IPS-18a (cell line): ENCODE results near the gene ASH1L.

Experiments
- H3K27ac ChIP-seq: one replicate; pipeline ENCODE4 v1.5.1; 2013; ENCODE audit warnings: low read length
- H3K27me3 ChIP-seq: one replicate; pipeline ENCODE4 v1.6.1; 2013; ENCODE audit warnings: mild to moderate bottlenecking, low read length; ENCODE audit not compliant: control insufficient read depth, insufficient read depth
- H3K36me3 ChIP-seq: one replicate; pipeline ENCODE4 v1.6.1; 2013; ENCODE audit warnings: low read depth, low read length; ENCODE audit not compliant: control insufficient read depth
- H3K4me1 ChIP-seq: one replicate; pipeline ENCODE4 v1.6.1; 2013; ENCODE audit warnings: low read depth, low read length; ENCODE audit not compliant: control insufficient read depth
- H3K4me3 ChIP-seq: one replicate; pipeline ENCODE4 v1.5.1; 2013; ENCODE audit warnings: low read length
- H3K9ac ChIP-seq: one replicate; pipeline ENCODE4 v1.6.1; 2013; ENCODE audit warnings: mild to moderate bottlenecking, low read length, moderate library complexity
- H3K9me3 ChIP-seq: one replicate; pipeline ENCODE4 v1.6.1; 2013; ENCODE audit warnings: low read depth, low read length; ENCODE audit not compliant: control insufficient read depth

ASH1L gene

DNA sequence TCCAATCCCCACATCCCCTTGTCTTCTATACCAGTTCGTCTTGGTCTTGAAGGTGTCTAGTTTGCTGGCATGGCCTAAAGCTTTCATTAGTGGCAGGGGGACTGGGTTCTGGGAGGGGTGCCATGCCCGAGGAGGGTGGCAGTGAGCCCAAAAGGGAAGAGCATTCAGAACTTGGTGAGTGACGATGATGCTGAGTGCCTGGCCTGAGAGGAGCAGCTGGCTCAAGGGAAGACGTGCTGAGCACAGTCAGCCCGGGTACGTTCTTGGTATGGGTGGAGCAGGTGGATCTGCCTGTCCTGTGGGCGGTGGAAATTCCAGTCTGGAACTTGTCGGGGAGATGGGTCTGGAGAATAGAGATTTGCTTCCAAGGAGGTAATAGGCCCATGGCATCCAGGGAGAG, 249.3 kb downstream of the ASH1L start:
- Histone ChIP-seq H3K9ac (no peak overlapping the region), H3K4me3 (no peak overlapping the region), H3K27ac (no peak overlapping the region), H3K9me3 (no peaks in the 10 kb centered on the region), H3K36me3 (peaks cover 39% of the 10 kb centered on the region), H3K4me1 (no peaks in the 10 kb centered on the region), H3K27me3 (no peaks in the 10 kb centered on the region)

DNA sequence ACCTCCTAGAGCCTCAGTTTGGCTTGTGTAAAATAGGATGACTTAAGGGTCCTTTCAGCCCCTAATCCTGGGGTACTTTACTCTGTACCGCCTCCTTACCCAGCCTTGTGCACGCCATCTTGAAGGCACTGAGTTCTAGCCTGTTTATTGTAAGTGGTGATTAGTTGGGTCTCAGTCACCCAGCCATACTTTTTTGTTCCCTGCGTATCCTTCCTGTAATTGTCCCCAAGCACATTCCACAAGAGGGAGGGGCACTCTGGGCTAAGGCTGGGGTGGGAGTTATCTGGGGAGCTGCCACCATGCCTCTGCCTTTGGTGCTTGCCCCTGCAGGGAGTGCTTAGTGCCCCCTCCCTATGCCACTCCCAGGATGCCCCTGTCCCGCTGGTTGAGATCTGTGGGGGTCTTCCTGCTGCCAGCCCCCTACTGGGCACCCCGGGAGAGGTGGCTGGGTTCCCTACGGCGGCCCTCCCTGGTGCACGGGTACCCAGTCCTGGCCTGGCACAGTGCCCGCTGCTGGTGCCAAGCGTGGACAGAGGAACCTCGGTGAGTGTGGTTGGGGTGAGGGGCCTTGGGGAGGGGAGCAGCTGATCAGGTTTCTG, 253.1 kb downstream of the ASH1L start:
- H3K9ac ChIP-seq = peak overlapping the region; percentile 86
- H3K4me3 ChIP-seq = peak overlapping the region; percentile 94
- H3K27me3 ChIP-seq = no peaks in the 10 kb centered on the region
- H3K36me3 ChIP-seq = peaks cover 20% of the 10 kb centered on the region
- H3K9me3 ChIP-seq = no peaks in the 10 kb centered on the region
- peak overlapping the region; percentile 33 for H3K27ac ChIP-seq
- H3K4me1 ChIP-seq = no peaks in the 10 kb centered on the region

DNA sequence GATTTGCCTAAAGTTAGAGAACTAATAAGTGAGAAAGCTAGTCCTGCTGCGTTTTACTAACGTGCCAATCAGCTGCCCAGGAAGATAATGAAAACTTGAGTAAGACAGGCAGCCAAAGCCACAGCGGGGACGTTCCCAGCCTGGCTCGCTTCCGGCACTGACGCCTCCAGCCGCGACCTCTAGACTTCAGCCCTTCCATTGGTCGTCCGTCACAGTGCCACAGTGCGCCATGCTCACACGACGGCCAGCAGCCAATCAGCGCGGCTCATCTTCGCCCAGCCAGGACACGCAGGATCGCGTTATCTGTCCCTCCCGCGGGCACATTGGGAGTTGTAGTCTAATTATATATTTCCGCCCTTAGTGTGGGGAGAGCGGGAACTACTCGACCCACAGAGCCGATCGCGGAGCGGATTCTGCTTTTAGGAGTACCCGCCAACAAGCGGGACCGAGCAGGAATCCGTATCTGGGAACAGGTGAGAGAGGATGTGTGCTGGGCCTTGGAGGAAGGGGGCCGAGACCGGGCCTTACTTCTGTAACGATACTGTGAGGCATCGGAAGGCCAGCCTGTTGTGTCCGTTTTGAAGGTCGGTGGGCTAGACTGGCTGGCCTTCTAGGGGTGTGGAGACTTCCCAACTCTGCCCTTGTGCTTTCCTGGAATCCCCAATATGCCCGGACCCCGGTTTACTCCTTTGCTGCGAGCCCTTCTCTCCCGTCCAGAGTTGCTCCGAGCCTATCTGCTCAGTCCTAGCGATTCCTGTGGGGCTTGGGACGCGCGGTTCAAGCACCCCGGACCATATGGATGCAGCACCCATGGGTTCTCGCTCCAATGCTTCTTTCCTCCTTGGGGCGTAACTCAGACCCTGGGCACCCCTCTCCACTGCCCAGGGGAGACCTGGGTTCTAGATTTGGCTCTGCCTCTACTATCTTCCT, 253.8 kb downstream of the ASH1L start, which contains the start of gene FDPS:
FDPS (plus strand) TSS at position 374 of the 930 bp plus-strand sequence. CDS start 924 bp downstream, outside the sequence.
- peaks cover 17% of the 10 kb centered on the region for H3K36me3 ChIP-seq
- H3K9me3 ChIP-seq = no peaks in the 10 kb centered on the region
- no peaks in the 10 kb centered on the region for H3K27me3 ChIP-seq
- no peaks in the 10 kb centered on the region for H3K4me1 ChIP-seq
- peak within 1 kb of the TSS; percentile 80 for H3K27ac ChIP-seq
- peak within 1 kb of the TSS; percentile 86 for H3K9ac ChIP-seq
- H3K4me3 ChIP-seq = peak within 1 kb of the TSS; percentile 94

DNA sequence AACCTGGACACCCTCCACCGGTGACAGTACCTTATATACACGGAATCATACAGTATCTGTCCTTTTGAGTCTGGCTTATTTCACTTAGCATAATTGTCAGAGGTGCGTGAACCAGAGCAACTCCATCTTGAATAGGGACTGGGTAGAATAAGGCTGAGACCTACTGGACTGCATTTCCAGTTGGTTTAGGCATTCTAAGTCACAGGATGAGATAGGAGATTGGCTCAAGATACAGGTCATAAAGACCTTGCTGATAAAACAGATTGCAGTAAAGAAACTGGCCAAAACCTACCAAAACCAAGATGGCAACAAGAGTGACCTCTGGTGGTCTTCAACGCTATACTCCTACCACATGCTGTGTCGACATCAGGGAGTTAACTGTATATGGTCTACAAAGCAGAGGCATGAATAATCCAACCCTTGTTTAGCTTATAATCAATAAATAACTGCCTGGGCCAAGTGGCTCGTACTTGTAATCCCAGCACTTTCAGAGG, 255.3 kb downstream of the ASH1L start:
- Histone ChIP-seq H3K27me3 (no peaks in the 10 kb centered on the region), H3K9me3 (no peaks in the 10 kb centered on the region), H3K4me1 (no peaks in the 10 kb centered on the region), H3K36me3 (peaks cover 7% of the 10 kb centered on the region), H3K9ac (no peak overlapping the region), H3K4me3 (no peak overlapping the region), H3K27ac (no peak overlapping the region)

DNA sequence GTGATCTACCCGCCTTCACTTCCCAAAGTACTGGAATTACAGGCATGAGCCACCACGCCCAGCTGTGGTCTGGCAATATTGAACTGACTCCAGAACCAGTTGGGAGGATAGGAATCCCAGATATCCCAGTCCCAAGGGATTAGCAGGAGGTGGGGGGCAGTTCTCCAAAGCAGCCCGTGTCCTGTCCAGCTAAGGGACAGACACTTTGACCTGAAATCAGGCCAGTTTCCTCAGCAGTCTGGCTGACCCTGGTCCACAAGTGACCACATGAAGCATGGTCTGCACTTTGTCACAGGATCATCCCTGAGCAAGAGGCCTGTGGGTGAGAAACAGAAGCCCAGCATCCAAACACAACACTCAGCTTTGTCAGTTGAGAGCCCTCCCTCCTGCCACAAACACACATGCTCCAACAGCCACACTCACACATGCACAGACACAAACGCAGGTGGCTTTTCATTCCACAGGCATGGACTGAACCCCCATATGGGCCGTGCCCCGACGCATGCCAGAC, 256.7 kb downstream of the ASH1L start:
- no peaks in the 10 kb centered on the region for H3K27me3 ChIP-seq
- H3K36me3 ChIP-seq = no peaks in the 10 kb centered on the region
- no peak overlapping the region for H3K27ac ChIP-seq
- H3K9me3 ChIP-seq = no peaks in the 10 kb centered on the region
- H3K4me3 ChIP-seq = no peak overlapping the region
- no peaks in the 10 kb centered on the region for H3K4me1 ChIP-seq
- no peak overlapping the region for H3K9ac ChIP-seq

DNA sequence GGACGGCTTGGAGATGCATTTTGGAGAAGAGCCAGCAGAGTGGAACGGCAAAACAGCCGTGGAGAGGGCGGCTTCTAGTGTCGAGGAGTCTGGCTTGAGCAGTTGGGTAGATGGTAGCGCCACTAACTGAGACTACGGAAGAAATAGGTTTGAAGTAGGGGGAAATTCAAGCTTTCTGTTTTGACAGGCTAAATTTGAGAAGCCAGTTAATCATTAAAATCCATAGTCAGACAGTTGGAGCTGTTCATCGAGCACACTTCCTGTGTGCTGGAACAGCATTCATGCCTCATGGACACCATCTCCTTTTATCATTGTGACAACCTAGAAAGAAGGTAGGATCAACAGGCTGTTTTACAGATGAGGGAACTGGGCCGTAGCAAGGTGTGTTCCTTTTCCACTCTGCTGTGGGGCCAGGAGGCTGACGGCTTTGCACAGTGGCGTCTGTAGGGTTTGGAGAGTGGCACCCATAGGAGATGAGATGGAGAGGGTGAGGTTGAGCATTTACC, 258.0 kb downstream of the ASH1L start:
- Histone ChIP-seq H3K9ac (no peak overlapping the region), H3K36me3 (no peaks in the 10 kb centered on the region), H3K27me3 (no peaks in the 10 kb centered on the region), H3K4me1 (no peaks in the 10 kb centered on the region), H3K27ac (no peak overlapping the region), H3K4me3 (no peak overlapping the region), H3K9me3 (no peaks in the 10 kb centered on the region)

DNA sequence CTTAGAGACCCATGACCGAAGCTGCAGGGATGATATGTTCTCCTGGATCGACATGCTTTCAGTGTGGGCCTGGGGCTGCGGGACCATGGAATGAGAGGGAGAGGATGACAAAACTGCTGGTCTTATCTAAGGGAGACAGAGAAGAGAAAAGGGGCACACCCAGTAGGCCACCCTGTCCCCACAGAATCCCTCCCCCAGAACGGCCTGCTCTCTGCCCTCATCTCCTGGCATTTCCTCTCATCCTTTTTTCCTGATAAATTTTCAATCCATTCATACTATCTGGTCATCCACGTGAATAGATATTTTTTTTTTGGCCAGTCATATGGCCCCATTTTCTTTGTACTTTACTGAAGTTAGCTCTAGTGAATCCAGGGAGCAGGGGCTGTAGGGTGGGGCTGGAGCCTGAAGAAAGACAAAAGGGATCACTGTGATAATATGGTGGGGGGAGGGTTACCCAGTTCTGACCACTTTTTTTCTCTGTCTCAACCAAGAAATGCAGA, 261.2 kb downstream of the ASH1L start, which contains the start of gene PKLR:
PKLR (minus strand) TSS at position 97 of the 500 bp plus-strand sequence; CDS start at position 54, 43 bp downstream.
- no peak within 1 kb of the TSS for H3K27ac ChIP-seq
- no peak within 1 kb of the TSS for H3K9ac ChIP-seq

DNA sequence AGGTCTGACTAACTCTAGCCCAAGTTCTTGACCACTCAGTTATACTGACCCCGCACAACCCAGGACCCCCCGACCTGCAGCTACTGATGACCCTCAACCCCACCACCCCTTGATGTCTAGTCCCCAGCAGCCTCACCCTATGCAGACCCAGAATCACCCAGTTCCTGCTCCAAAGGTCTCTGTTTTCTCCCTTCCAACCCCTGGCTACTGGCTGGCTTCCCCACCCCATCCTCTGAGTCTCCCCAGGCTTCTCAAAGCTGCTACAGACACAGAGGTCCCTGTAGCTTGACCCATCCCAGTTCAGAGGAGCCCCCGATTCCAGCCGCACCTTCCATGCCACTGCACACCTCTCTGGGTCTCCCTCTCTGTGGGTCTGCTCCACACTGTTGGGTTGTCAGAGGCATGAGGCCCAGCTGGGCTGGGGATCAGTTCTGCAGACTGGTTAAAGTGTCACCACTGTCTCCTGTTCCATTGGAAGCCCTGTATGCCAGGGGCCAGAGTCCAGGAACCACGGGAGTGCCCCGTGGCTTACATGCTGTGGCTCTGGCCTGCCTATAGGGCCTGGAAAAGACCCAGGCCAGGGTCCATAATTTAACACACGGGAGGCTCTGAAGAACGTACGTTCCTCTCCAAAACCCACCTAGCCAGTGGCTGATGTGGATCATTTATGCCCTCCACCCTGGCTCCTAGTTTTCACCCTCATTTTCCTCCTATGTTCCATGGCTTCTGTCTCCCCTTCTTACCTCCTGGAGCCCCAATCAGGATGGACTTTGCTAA, 261.9 kb downstream of the ASH1L start:
- no peak overlapping the region for H3K9ac ChIP-seq
- no peak overlapping the region for H3K27ac ChIP-seq
- H3K4me3 ChIP-seq = no peak overlapping the region
- no peaks in the 10 kb centered on the region for H3K36me3 ChIP-seq
- H3K27me3 ChIP-seq = peaks cover 3% of the 10 kb centered on the region
- H3K4me1 ChIP-seq = peaks cover 3% of the 10 kb centered on the region
- H3K9me3 ChIP-seq = no peaks in the 10 kb centered on the region

More for the DNA sequence above, 261.2 kb downstream of the ASH1L start, which contains the start of gene PKLR:
- Histone ChIP-seq H3K27me3 (no peaks in the 10 kb centered on the region), H3K36me3 (no peaks in the 10 kb centered on the region), H3K4me1 (peaks cover 3% of the 10 kb centered on the region), H3K9me3 (no peaks in the 10 kb centered on the region), H3K4me3 (no peak within 1 kb of the TSS)

DNA sequence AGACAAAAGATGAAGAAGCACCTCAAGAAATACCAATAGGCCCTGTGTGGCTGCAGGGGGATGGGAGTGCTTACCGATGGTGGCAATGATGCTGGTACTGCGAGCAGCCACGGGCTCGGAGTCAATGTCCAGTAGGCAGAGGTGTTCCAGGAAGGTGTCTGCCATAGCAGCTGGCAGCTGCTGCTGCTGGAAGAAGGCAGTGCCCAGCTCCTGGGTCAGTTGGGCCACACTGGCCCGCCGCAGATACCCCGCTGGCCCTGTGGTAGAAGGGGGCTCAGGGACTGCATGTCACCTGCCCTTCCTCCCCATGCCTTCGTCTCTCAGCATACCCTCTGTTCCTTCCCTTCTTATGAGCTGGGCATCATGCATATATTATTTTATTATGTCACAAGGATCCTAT, 262.6 kb downstream of the ASH1L start:
- Histone ChIP-seq H3K9me3 (no peaks in the 10 kb centered on the region), H3K4me3 (no peak overlapping the region), H3K9ac (no peak overlapping the region), H3K36me3 (no peaks in the 10 kb centered on the region), H3K27ac (no peak overlapping the region), H3K4me1 (peaks cover 3% of the 10 kb centered on the region), H3K27me3 (peaks cover 10% of the 10 kb centered on the region)

DNA sequence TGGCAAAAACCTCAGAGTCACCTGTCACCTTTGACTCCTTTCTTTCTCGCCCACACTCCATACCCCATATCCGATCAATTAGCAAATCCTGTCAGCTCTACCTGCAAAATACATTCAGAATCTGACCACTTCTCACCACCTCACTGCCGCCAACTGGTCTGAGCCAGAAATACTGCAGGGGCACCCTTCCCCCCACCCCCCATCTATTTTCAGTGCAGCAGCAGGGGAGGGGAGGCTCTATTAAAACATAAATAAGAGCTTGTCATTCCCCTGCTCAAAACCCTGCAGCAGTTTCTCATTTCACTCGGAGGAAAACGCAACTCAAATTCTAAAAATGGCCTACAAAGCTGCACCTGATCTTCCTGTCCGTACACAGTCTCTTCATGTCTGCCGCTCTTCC, 265.2 kb downstream of the ASH1L start:
- Histone ChIP-seq H3K9me3 (no peaks in the 10 kb centered on the region), H3K4me3 (no peak overlapping the region), H3K36me3 (no peaks in the 10 kb centered on the region), H3K27ac (no peak overlapping the region), H3K27me3 (peaks cover 34% of the 10 kb centered on the region), H3K4me1 (peaks cover 8% of the 10 kb centered on the region), H3K9ac (no peak overlapping the region)
